ENCODE results near the gene NDOR1. TPM values are rescaled to one million over a fixed set of nuclear protein-coding genes. Genes with fewer than 3 reads are reported as not detected.
A peak's percentile ranks its signal among the peaks of the same experiment; 100 is the strongest.

NDOR1 gene
- total RNA-seq, 1 donor from 2014 or later, result 26.9 TPM

DNA sequence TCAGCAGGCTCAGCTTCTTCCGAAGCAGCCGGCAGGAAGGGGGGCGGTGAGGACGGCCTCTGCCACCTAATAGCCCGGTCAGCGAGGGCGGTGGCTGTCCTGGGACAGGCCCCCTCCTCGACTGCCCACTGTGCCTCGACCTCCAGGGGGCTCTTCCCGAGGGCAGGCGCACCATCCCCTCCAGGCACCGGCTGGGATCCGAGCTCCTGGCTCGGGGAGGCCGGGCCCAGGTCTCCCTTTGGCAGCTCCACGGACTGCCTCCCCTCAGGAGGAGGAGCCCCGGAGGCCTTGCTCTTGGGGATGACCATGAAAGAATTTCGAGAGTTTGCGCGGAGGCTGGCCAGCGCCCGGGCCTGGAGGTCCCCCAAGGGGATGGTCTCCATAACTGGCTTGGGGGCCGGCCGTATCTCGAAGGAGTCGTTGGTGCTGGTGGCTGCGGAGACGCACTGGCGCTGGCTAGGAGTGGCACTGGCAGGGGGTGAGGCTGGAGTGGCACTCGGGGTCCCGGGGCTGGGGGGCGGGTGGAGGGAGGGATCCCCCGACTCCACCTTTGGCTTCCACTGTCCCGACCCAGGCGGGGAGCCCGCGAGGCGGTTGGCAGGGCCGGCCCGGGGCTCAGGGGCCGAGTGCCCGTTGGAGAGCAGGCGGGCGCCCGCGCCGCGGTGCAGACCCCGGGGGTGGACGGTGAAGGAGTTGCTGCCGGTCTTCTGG is 5.9 kb upstream of the NDOR1 start:
- H3K4me3 ChIP-seq (ENCODE audit: low read depth, low read length), result peak overlapping the region; percentile 54
- no peak for DNase-seq (ENCODE audit: low read depth)
- TF ChIP-seq, protein P1, sequence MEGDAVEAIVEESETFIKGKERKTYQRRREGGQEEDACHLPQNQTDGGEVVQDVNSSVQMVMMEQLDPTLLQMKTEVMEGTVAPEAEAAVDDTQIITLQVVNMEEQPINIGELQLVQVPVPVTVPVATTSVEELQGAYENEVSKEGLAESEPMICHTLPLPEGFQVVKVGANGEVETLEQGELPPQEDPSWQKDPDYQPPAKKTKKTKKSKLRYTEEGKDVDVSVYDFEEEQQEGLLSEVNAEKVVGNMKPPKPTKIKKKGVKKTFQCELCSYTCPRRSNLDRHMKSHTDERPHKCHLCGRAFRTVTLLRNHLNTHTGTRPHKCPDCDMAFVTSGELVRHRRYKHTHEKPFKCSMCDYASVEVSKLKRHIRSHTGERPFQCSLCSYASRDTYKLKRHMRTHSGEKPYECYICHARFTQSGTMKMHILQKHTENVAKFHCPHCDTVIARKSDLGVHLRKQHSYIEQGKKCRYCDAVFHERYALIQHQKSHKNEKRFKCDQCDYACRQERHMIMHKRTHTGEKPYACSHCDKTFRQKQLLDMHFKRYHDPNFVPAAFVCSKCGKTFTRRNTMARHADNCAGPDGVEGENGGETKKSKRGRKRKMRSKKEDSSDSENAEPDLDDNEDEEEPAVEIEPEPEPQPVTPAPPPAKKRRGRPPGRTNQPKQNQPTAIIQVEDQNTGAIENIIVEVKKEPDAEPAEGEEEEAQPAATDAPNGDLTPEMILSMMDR (conservative IDR thresholded peaks at IDR 0.05; ENCODE audit: low read depth, low read length), result no peak

DNA sequence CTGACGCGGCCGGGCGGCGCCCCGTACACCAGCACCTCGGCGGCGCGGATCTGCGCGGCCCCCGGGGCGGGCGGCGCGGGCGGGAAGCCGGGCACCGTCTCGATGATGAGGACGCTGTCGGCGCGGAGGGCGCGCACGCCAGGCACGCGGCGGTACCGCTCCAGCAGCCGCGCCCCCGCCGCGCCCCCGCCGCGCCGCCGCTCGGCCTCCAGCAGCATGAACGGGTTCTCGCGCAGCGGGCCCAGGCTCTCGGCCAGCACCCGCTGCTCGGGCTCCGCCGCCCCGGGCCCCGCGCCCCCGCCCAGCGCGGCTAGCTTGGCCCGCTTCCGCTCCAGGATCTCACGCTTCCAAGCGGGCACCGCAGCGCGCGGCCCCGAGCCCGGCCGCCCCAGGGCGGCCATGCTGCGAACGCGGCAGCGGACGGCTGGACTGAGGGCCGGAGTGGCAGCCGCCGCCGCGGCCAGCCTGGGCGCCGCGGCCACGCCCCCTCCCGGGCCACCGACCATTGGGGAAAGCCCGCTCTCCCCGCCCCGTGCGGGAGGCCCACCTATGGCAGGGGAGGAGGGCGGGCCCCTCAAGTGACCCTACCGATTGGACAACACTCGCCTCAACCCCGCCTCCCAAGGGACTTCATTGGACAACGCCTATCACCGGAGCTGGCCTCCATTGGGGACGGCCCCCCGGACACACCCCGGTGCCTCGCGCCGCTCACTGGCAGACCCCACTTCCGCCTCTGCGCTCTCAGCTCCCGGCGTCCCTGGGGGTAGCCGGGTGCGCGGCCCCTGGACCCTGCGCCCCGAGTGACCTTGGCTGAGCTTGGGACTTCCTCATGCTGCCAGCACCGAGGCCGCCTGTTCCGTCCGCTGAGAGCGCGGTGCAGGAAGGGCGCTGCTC is 4.9 kb upstream of the NDOR1 start, which contains the start of gene TPRN:
TPRN (minus strand) TSS at position 431 of the 894 bp plus-strand sequence; CDS start at position 401, 30 bp downstream.
- TF ChIP-seq, protein P1 (conservative IDR thresholded peaks at IDR 0.05; ENCODE audit: low read depth, low read length), result no peak
- peak; percentile 74 for DNase-seq (ENCODE audit: low read depth)
- H3K4me3 ChIP-seq (ENCODE audit: low read depth, low read length), result peak within 1 kb of the TSS; percentile 65

DNA sequence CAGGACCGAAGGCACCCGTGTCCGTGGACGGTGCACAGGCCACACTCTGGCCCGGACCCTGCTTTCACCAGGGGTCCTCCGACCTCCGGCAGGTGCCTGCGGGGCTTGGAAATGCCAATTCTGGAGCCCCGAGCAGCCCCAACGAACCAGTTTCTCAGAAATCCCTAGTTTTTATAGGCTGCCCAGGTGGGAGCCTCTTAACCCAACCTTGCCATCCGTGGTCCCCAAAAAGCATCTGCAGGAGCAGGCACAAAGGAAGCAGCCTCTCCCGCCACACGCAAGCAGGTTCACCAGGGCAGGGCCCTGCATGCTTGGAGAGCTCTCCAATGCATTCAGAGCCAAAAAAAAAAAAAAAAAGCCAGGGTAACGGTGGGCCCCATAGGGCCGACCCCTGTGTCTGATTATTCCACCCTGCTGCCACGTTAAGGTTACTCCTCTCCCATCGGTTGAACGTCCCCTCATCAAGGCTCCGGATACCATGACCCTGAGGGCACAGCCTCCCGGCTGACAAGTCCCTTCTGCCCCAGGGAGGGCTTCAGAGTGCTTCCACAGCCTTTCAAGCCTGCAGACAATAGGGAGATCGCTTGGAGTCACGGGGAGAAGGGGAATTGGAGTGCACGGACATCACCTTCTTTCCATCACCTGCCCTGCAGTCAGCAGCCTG is 4.2 kb upstream of the NDOR1 start:
- TF ChIP-seq, protein P1 (conservative IDR thresholded peaks at IDR 0.05; ENCODE audit: low read depth, low read length), result no peak
- DNase-seq (ENCODE audit: low read depth), result no peak
- H3K4me3 ChIP-seq (ENCODE audit: low read depth, low read length), result peak overlapping the region; percentile 65

DNA sequence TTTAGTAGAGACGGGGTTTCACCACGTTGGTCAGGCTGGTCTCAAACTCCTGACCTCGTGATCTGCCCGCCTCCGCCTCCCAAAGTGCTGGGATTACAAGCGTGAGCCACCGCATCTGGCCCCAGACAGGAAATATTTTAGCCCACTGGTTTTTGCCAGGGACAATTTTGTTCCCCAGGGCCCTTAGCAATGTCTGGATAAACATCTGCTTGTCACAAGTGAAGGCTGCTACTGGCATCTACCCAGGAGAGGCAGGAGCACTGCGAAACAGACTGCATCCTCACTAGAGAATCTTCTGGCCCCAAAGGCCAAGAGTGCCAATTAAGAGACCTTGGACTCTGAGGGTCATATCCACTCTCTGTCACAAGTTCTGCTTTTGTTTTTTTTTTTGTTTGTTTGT is 2.5 kb upstream of the NDOR1 start:
- TF ChIP-seq, protein P1 (conservative IDR thresholded peaks at IDR 0.05; ENCODE audit: low read depth, low read length), result no peak
- DNase-seq (ENCODE audit: low read depth), result no peak
- H3K4me3 ChIP-seq (ENCODE audit: low read depth, low read length), result no peak overlapping the region

DNA sequence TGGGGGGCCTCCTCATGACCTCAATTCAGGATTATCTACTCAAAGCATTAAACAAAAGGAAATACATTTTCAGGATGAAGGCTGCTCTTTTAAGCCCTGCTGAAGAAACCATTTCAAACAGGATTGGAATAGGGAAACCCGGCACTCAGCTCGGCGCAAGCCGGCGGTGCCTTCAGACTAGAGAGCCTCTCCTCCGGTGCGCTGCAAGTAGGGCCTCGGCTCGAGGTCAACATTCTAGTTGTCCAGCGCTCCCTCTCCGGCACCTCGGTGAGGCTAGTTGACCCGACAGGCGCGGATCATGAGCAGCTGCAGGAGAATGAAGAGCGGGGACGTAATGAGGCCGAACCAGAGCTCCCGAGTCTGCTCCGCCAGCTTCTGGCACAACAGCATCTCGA is 772 bp upstream of the NDOR1 start:
- TF ChIP-seq, protein P1 (conservative IDR thresholded peaks at IDR 0.05; ENCODE audit: low read depth, low read length), result no peak
- peak overlapping the region; percentile 97 for H3K4me3 ChIP-seq (ENCODE audit: low read depth, low read length)
- no peak for DNase-seq (ENCODE audit: low read depth)

DNA sequence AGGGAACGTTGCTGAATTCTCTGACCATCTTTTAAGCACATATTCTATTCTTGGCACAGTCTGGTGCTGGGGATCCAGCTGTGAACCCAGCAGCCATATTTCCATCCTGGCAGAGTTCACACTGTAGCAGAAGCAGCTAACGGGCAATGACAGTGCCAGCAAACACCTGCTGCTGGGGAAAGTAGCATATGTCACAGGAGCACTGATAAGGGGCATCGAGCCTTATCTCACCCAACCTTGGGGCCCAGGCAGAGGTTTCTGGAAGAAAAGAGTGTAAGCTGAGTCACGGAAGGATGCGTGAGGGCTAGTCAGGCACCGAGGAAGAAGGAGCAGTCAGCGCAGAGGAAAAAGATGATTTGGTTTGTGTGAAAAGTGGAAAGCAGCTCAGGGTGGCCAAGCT is 1.1 kb downstream of the NDOR1 start:
- TF ChIP-seq, protein P1 (conservative IDR thresholded peaks at IDR 0.05; ENCODE audit: low read depth, low read length), result no peak
- DNase-seq (ENCODE audit: low read depth), result no peak
- peak overlapping the region; percentile 97 for H3K4me3 ChIP-seq (ENCODE audit: low read depth, low read length)

Data from epithelial cell of proximal tubule (primary cell).